ENCODE measurements around the gene SNRK. TPM values are rescaled to one million over a fixed set of nuclear protein-coding genes. Genes with fewer than 3 reads are reported as not detected.

SNRK gene
- total and polyA plus RNA-seq, 9 of the 15 experiments (the other 6 are each of a cell fraction or from before 2014, with no cell fraction given), result 1.7 to 12.3 (median 7.3) TPM

DNA sequence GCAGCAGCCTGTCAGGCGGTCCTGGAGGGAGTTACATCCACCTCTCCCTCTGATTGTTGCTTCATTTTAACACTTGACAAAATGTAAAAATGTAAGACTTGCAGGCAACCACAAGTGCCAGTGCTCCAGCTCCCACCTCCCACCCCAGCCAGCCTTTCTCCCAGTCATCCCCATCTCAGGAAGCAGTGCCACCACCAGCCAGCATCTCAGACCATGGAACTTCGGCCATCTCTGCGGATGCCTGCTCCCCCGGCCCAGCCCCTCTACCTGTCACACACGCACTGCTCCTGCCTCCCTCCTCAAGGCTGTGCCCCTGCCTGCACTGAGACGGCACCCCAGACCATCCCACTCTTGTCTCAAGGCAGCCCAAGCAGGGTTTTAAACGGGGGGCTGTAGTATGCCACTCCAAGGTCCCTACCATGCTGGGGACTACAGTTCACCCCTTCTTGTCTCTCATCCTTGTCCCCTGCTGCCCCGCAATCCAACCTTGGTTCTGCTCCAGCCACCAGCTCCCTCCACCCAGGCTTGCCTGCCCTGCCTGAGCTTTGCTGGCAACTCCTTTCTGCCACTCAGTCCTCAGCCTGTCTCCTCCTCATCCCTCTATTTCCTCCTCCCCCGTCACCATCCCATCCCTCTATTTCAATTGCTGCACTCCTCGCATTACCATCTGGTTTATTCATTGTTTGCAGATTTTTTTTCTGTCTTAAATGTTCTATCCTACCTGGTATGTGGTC is 85.8 kb downstream of the SNRK start:
- in situ Hi-C loops (cut with MboI), result no loop called here
- intact Hi-C loops (cut with micrococcal nuclease), result no loop called here
- ATAC-seq, result no peak
- Histone ChIP-seq H3K9ac (ENCODE audit: insufficient read depth in 1 of 2, low read depth in 2 of 2, low read length in 2 of 2) (no peak overlapping the region), H3K27me3 (ENCODE audit: control insufficient read depth in 2 of 2, insufficient read depth in 2 of 2, low read length in 2 of 2) (no peaks in the 10 kb centered on the region), H3K36me3 (ENCODE audit: control insufficient read depth, insufficient read depth, low read length) (no peaks in the 10 kb centered on the region), H3K4me2 (ENCODE audit: insufficient read depth, low read length) (no peak overlapping the region), H4K20me1 (replicated peaks; ENCODE audit: control insufficient read depth, insufficient read depth, low read length) (peaks cover 9% of the 10 kb centered on the region), H3K4me1 (replicated peaks in 1 of 2; ENCODE audit: control insufficient read depth in 2 of 2, insufficient read depth in 2 of 2, low read length in 2 of 2) (peaks cover 0 to 3% of the 10 kb centered on the region in 2 experiments; a peak in 1 of 5 replicates), H3K9me1 (ENCODE audit: control insufficient read depth, insufficient read depth, low read length) (peaks cover 4% of the 10 kb centered on the region), H3K27ac (ENCODE audit: extremely low read depth, low read depth, low read length) (no peak overlapping the region), H3K4me3 (no peak overlapping the region), H2AFZ (ENCODE audit: low read depth, low read length) (no peak overlapping the region), H3K79me2 (ENCODE audit: control insufficient read depth, insufficient read depth, low read length) (no peaks in the 10 kb centered on the region), H3K9me3 (replicated peaks; ENCODE audit: control insufficient read depth, insufficient read depth, low read depth, low read length) (no peaks in the 10 kb centered on the region)
- no peak for DNase-seq (ENCODE audit: extremely low read depth in 1 of 4, low spot score in 3 of 4)
- FAIRE-seq, result no peak
- POLR2A ChIA-PET, result interaction anchor here (0.7 kb wide), 2 partner anchors 25 to 715 kb away, joined by 3 read pairs; no protein-coding TSS in a partner anchor
- 44% methylated on average over 9 of the region's 10 CpGs for WGBS (ENCODE audit: insufficient coverage, low coverage, missing lambda C conversion rate)
- TF ChIP-seq NEUROD1 (IDR thresholded peaks at IDR 0.05; ENCODE audit: borderline replicate concordance, low read depth, low read length, partially characterized antibody) (no peak), TAL1 (IDR thresholded peaks at IDR 0.05) (no peak), DIDO1 (tag; IDR thresholded peaks at IDR 0.05; ENCODE audit: low read depth) (no peak), TCF7 (IDR thresholded peaks at IDR 0.05; ENCODE audit: borderline replicate concordance) (no peak), GATA2 (CRISPR knock-in tag; IDR thresholded peaks at IDR 0.05) (no peak), PPARD (CRISPR knock-in tag; IDR thresholded peaks at IDR 0.05) (no peak), ZSCAN29 (IDR thresholded peaks at IDR 0.05) (no peak), ATF1 (CRISPR knock-in tag; IDR thresholded peaks at IDR 0.05) (no peak), ATF1 (tag; IDR thresholded peaks at IDR 0.05) (no peak), FOXA3 (CRISPR knock-in tag; conservative IDR thresholded peaks at IDR 0.05 in 1 of 2, IDR thresholded peaks at IDR 0.05 in 1 of 2) (no peak), NFATC3 (IDR thresholded peaks at IDR 0.05) (no peak), HIVEP1 (CRISPR knock-in tag; IDR thresholded peaks at IDR 0.05) (no peak), HDAC1 (IDR thresholded peaks at IDR 0.05) (no peak), DACH1 (IDR thresholded peaks at IDR 0.05; ENCODE audit: partially characterized antibody) (no peak), ZNF696 (CRISPR knock-in tag; conservative IDR thresholded peaks at IDR 0.05) (no peak), MAFG (tag; conservative IDR thresholded peaks at IDR 0.05) (no peak)
- TF ChIP-seq, protein P1, sequence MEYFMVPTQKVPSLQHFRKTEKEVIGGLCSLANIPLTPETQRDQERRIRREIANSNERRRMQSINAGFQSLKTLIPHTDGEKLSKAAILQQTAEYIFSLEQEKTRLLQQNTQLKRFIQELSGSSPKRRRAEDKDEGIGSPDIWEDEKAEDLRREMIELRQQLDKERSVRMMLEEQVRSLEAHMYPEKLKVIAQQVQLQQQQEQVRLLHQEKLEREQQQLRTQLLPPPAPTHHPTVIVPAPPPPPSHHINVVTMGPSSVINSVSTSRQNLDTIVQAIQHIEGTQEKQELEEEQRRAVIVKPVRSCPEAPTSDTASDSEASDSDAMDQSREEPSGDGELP (CRISPR knock-in tag; IDR thresholded peaks at IDR 0.05; ENCODE audit: borderline replicate concordance), result no peak
- TF ChIP-seq, protein P2, sequence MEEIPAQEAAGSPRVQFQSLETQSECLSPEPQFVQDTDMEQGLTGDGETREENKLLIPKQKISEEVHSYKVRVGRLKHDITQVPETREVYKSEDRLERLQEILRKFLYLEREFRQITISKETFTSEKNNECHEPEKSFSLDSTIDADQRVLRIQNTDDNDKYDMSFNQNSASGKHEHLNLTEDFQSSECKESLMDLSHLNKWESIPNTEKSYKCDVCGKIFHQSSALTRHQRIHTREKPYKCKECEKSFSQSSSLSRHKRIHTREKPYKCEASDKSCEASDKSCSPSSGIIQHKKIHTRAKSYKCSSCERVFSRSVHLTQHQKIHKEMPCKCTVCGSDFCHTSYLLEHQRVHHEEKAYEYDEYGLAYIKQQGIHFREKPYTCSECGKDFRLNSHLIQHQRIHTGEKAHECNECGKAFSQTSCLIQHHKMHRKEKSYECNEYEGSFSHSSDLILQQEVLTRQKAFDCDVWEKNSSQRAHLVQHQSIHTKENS (CRISPR knock-in tag; IDR thresholded peaks at IDR 0.05), result no peak
- TF ChIP-seq, protein P3, sequence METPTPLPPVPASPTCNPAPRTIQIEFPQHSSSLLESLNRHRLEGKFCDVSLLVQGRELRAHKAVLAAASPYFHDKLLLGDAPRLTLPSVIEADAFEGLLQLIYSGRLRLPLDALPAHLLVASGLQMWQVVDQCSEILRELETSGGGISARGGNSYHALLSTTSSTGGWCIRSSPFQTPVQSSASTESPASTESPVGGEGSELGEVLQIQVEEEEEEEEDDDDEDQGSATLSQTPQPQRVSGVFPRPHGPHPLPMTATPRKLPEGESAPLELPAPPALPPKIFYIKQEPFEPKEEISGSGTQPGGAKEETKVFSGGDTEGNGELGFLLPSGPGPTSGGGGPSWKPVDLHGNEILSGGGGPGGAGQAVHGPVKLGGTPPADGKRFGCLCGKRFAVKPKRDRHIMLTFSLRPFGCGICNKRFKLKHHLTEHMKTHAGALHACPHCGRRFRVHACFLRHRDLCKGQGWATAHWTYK (CRISPR knock-in tag; IDR thresholded peaks at IDR 0.05), result no peak
- TF ChIP-seq, protein P4, sequence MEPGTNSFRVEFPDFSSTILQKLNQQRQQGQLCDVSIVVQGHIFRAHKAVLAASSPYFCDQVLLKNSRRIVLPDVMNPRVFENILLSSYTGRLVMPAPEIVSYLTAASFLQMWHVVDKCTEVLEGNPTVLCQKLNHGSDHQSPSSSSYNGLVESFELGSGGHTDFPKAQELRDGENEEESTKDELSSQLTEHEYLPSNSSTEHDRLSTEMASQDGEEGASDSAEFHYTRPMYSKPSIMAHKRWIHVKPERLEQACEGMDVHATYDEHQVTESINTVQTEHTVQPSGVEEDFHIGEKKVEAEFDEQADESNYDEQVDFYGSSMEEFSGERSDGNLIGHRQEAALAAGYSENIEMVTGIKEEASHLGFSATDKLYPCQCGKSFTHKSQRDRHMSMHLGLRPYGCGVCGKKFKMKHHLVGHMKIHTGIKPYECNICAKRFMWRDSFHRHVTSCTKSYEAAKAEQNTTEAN (CRISPR knock-in tag; IDR thresholded peaks at IDR 0.05), result no peak
- BruUV-seq (replicated peaks), result no TSS peak
- CTCF ChIA-PET (ENCODE audit: low intra/inter-chr PET ratio), result no interaction called here

Data from K562 (cell line).